ENCODE results near the gene GPR137.
A peak's percentile ranks its signal among the peaks of the same experiment; 100 is the strongest.
"Not testable (repeated sequence)": the region's sequence is repeated elsewhere in the genome, so short reads cannot be mapped to it uniquely, and the experiment has no call there.

GPR137 gene

DNA sequence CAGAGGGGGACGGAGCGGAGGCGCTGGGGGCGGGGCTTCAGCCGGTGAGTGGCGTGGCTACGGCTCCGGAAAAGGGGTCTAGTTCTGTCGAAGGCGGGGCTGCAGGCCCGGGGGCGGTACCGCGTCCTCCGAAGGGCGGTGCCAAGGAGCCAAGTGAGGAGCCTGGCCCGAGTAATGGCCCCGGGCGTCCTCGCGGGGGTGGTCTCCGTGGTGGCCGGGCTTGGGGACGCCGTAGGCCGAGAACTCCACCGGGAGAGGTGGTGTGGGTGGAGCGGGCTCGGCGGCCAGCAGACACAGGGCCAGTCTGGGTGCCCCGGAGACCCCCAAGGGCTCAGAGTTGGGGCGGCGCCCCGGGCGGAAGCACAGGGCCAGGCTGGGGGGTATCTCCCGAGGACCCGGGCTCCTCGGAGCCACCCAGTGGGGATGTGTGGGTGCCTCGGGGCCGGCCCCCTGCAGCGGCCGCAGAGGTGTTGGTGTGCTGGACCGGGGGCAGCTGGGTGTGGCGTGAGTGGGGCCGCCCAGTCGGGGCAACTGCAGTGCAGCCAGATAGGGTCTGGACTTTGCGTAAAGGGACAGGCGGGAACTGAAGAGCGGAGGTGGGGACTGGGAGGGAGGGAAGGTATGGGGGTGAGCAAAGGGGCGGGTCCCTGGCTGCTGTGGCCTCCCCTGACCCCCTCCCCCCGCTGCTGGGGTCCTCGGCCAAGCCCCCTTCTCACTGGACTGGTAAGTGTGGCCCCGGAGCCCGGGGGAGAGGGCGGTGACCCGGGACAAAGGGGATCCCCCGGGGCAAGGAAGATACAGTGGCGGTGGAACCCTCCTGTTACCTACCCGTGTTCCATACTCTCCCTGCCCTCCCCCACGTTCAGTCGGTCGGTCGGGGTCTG lies 43.9 kb upstream of the GPR137 start:
- H3K9me3 ChIP-seq = no peaks in the 10 kb centered on the region
- H4K20me1 ChIP-seq = peaks cover 42% of the 10 kb centered on the region
- H3K4me1 ChIP-seq = peaks cover 70% of the 10 kb centered on the region
- H3K9ac ChIP-seq = peak overlapping the region; percentile 97
- H3K27ac ChIP-seq = peak overlapping the region; percentile 94
- H3K4me3 ChIP-seq = peak overlapping the region; percentile 97
- TF ChIP-seq Cebpa-rat (IDR thresholded peaks at IDR 0.05) = no peak
- peak overlapping the region; percentile 97 for H3K4me2 ChIP-seq
- peaks cover 54% of the 10 kb centered on the region for H3K36me3 ChIP-seq
- H3K27me3 ChIP-seq = no peaks in the 10 kb centered on the region

DNA sequence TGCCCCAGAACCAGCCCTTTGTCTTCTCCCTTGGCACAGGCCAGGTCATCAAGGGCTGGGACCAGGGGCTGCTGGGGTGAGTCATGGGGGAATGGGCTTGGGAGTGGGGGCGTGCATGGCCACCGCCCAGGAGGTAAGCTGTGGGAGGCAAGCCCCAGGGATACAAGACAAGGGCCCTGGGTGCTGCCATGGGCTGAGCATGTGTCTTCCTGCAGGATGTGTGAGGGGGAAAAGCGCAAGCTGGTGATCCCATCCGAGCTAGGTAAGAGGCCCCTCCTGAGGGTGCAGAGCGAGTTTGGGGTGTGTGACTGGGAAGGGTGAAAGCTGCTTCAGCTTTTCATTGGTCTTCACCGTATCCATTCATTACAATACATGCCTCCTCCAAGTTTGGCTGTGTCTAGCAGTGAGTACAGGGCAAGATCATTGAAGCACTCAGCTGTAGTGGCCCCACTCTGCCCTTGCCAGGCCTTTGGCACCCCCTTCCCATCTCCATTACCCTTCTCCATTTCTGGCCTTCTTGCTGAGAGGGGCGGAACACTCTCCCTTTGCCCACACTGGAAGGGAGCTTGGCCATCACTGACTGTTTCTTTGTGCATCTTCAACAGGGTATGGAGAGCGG lies 42.3 kb upstream of the GPR137 start:
- peak overlapping the region; percentile 97 for H3K27ac ChIP-seq
- H3K9me3 ChIP-seq = no peaks in the 10 kb centered on the region
- H3K4me1 ChIP-seq = peaks cover 65% of the 10 kb centered on the region
- H3K4me2 ChIP-seq = peak overlapping the region; percentile 97
- no peak for TF ChIP-seq Cebpa-rat (IDR thresholded peaks at IDR 0.05)
- H3K27me3 ChIP-seq = no peaks in the 10 kb centered on the region
- H3K4me3 ChIP-seq = peak overlapping the region; percentile 97; the same call in 1 of the 2 replicates
- peaks cover 38% of the 10 kb centered on the region for H3K36me3 ChIP-seq
- peak overlapping the region; percentile 97 for H3K9ac ChIP-seq
- H4K20me1 ChIP-seq = peaks cover 42% of the 10 kb centered on the region

DNA sequence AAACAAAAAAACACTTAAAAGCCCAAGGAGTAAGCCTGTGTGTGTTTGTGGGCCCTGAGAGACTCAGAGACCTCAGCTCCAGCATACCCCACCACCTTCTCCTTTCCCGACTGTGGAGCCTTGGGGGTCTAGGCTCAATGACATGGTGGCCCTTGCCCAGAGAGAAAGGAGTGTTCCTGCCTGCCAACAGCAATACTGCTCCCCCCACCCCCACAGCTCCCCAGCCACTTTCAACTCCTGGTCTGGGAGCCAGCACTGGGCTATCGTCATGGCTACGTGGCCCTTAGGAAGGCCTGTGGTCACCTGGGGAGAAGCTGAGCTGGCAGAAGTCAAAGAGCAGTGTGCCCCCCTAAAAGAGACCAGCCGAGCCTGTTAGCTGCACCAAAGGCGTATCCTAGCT lies 41.5 kb upstream of the GPR137 start:
- peaks cover 30% of the 10 kb centered on the region for H3K36me3 ChIP-seq
- H3K4me3 ChIP-seq = peak overlapping the region; percentile 97
- peak overlapping the region; percentile 97 for H3K27ac ChIP-seq
- H3K9me3 ChIP-seq = no peaks in the 10 kb centered on the region
- TF ChIP-seq Cebpa-rat (IDR thresholded peaks at IDR 0.05) = no peak
- H3K4me2 ChIP-seq = peak overlapping the region; percentile 97
- no peaks in the 10 kb centered on the region for H3K27me3 ChIP-seq
- peaks cover 66% of the 10 kb centered on the region for H3K4me1 ChIP-seq
- H3K9ac ChIP-seq = peak overlapping the region; percentile 97
- peaks cover 42% of the 10 kb centered on the region for H4K20me1 ChIP-seq

DNA sequence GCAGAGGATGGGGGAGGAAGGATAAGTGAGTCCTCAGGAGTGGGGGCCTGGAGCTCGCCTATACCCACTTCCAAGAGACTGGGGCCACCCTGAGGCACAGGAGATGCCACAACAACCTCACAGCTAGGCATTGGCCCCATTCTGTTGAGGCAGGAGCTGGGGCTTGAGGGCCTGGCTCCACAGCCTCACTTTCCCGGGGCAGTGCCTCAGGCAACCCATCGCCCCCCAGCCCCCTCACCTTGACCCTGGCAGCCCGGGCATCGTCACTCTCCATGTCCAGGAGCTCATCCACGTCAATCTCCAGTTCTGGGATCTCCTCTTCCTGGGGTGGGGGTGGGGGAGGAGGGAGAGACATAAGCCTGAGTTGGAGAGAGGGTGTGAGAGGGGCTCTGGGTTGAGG lies 40.7 kb upstream of the GPR137 start:
- no peak for TF ChIP-seq Cebpa-rat (IDR thresholded peaks at IDR 0.05)
- Histone ChIP-seq H3K9ac (peak overlapping the region; percentile 97), H3K4me2 (peak overlapping the region; percentile 97), H3K27ac (peak overlapping the region; percentile 97), H3K27me3 (no peaks in the 10 kb centered on the region), H4K20me1 (peaks cover 42% of the 10 kb centered on the region), H3K9me3 (no peaks in the 10 kb centered on the region), H3K36me3 (peaks cover 24% of the 10 kb centered on the region), H3K4me3 (peak overlapping the region; percentile 97), H3K4me1 (peaks cover 66% of the 10 kb centered on the region)

DNA sequence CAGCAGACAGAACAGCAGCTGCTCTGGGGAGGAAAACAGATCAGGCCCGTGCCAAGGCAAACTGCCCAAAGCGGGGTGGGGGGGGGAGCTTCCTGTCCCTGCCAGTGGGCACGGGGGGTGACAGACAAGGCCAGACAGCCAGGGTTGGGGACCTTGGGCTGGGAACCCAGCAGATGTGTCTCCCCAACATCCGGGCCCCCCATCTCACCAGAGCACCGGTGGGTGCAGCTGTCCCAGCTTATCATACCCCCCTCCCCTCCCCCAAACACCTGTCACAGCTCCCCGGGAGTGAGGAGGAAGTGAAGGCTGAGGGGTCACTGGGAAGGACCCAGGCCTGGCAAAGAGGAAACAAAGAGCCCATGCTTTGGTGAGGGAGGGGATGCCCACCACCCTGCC lies 40.2 kb upstream of the GPR137 start:
- no peak for TF ChIP-seq Cebpa-rat (IDR thresholded peaks at IDR 0.05)
- peak overlapping the region; percentile 97 for H3K27ac ChIP-seq
- peaks cover 42% of the 10 kb centered on the region for H4K20me1 ChIP-seq
- H3K36me3 ChIP-seq = peaks cover 24% of the 10 kb centered on the region
- H3K9me3 ChIP-seq = no peaks in the 10 kb centered on the region
- no peaks in the 10 kb centered on the region for H3K27me3 ChIP-seq
- peak overlapping the region; percentile 97 for H3K4me3 ChIP-seq
- H3K4me2 ChIP-seq = peak overlapping the region; percentile 97
- H3K4me1 ChIP-seq = peaks cover 66% of the 10 kb centered on the region
- peak overlapping the region; percentile 97 for H3K9ac ChIP-seq

DNA sequence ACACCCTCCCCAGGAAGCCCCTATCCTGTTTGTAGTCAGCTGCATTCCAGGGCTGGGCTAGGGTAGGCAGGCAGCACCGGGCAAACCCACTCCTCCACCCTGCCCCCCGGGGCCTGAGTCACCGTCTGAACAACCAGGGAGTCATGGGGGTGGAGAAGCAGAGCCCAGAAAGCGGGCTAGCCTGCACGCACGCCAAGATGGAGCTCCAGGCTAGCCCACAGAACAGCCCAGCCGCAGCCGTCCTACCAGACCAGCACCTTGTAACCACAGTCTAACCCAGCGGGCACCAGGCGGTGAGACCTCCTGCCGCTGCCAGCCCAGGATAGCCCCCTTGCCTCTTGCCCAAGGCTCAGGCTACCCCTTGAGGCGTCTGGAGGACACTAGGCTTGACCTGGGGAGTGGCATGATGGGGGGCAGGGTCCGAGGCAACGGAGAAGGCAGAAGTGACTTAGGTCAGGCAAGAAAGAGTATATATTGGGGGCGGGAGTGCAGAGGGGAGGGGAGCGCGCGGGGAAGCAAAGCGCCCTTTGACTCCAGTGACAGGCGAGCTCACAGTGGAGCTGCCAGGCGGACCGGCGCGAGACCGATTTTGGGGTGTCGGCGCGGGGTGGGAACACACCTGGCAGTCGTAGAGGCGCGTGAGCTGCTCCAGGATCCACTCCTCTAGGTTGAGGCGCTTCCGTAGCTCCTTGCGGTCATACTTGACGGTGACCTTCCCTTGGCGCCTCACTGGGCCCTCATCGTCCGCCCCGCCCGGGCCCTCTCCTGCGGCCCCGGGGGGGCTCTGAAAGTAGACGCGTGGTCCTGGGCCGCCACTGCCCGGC lies 39.6 kb upstream of the GPR137 start:
- Histone ChIP-seq H3K9me3 (no peaks in the 10 kb centered on the region), H3K27me3 (no peaks in the 10 kb centered on the region), H3K27ac (peak overlapping the region; percentile 97), H3K4me1 (peaks cover 69% of the 10 kb centered on the region), H3K36me3 (peaks cover 24% of the 10 kb centered on the region), H4K20me1 (peaks cover 42% of the 10 kb centered on the region), H3K4me3 (peak overlapping the region; percentile 97), H3K9ac (peak overlapping the region; percentile 97), H3K4me2 (peak overlapping the region; percentile 97)
- TF ChIP-seq Cebpa-rat (IDR thresholded peaks at IDR 0.05) = no peak

DNA sequence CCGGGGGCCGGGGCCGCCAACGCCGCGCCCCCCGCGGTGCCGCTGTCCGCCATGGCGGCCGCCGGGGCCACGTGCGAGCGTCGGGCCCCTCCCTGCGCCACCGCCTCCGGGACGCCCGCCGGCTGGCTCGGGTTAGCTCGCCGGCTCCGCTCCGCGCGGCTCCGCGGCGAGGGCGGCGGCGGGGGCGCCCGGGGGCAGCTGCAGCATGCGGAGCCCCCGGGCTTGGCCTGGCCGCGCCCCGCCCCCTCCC lies 39.1 kb upstream of the GPR137 start:
- not testable (repeated sequence) for H3K27me3 ChIP-seq, H3K9me3 ChIP-seq
- H4K20me1 ChIP-seq = peaks cover 42% of the 10 kb centered on the region
- H3K4me3 ChIP-seq = peak overlapping the region; percentile 97
- peak overlapping the region; percentile 97 for H3K27ac ChIP-seq
- H3K9ac ChIP-seq = peak overlapping the region; percentile 97
- H3K4me1 ChIP-seq = peaks cover 69% of the 10 kb centered on the region
- peaks cover 24% of the 10 kb centered on the region for H3K36me3 ChIP-seq
- H3K4me2 ChIP-seq = peak overlapping the region; percentile 97; the same call in 1 of the 2 replicates

DNA sequence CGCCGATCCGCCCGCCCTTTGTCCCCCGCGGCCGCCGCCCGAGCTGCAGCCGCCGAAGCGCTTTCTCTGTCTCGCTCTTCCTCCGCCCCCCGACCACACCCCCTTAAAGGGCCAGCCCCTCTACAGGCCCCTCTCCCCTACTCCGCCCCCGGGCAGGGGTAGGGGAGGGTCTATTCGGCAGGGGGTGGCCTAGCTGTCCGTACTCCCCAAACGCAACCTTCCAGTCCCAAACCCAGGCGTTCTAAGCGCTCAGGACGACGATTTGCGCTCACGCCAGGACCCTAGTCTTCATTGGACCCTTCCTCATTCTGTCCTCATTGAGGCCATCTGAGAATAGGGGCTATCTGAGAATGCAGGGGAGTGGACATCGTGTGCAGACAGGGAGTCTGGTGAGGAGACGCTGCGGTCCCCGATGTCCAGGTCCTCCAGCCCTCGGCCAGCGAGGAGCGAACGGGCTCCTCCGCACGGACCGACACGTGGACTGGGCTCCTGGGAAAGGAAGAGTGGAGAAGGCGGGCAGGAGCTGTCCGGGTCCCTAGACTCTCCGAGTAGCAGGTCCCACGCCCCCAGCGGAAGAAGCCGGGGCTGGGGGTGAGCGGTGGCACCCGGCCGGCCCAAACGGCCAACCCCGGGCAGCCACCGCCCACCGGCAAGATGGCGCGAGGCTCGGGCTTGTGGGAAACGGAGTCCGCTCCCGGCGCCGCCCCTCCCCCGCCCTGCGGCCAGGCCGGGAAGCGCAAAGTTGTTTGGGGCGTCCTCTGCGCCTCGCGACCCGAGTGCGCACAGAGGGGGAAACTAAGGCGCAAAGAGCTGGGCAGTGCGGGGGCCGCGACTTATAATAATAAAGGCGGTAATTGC lies 38.5 kb upstream of the GPR137 start, which contains the start of gene PPP1R14B:
TSS of gene PPP1R14B (minus strand) at position 73 of the 858 bp plus-strand sequence. CDS start 270 bp downstream, outside the sequence.
- Histone ChIP-seq H3K27ac (peak within 1 kb of the TSS; percentile 97), H3K36me3 (peaks cover 24% of the 10 kb centered on the region), H3K27me3 (no peaks in the 10 kb centered on the region), H3K4me3 (peak within 1 kb of the TSS; percentile 97), H3K4me2 (peak within 1 kb of the TSS; percentile 97), H3K4me1 (peaks cover 72% of the 10 kb centered on the region), H3K9ac (peak within 1 kb of the TSS; percentile 97), H3K9me3 (no peaks in the 10 kb centered on the region), H4K20me1 (peaks cover 40% of the 10 kb centered on the region)
- no peak for TF ChIP-seq Cebpa-rat (IDR thresholded peaks at IDR 0.05)
